ENCODE measurements around the gene WNT9A. TPM values are rescaled to one million over a fixed set of nuclear protein-coding genes. Genes with fewer than 3 reads are reported as not detected.

Gene WNT9A
- total and polyA plus RNA-seq, 9 of the 15 experiments (the other 6 are each of a cell fraction or from before 2014, with no cell fraction given): 0.04 to 0.17 (median 0.10) TPM; not detected in 4

DNA sequence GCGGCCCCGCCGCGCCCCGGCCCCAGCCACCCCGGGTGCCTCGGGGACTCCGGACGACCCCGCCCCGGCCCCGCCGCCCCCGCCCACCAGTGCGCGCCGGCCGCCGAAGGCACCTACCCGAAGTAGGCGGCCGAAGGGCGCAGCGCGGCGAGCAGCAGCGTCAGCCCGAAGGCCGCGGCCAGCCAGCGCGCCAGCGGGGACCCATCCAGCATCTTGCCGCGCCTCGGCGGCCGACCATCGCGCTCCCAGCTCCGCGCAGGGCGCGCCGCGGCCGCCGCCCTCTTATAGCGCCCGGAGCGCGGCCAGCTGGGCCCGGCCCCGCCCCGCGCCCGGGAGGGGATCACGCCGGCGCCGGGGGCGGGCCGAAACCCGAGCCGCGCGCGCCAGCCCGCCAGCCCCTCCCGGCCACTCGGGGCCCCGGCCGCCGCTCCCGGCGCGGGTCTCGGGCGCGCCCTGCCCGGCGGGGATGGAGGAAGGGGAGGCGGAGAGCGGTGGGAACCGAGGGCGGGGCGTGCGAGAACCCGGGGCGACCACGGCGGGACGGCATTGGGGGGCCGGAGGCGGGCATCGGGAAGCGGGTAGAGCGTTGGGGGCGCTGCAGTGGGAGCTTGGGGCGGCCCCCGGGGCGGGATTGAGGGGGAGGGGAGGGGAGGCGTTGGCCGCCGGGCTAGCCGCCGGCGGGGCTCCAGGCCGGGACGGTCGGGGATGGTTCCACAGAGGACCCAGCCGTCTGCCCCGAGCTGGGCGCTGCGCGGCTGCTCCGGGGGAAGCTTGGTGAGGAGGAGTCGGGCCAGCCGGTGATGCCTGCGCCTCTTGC lies at the start of gene WNT9A (continued):
- TF ChIP-seq, protein P1, sequence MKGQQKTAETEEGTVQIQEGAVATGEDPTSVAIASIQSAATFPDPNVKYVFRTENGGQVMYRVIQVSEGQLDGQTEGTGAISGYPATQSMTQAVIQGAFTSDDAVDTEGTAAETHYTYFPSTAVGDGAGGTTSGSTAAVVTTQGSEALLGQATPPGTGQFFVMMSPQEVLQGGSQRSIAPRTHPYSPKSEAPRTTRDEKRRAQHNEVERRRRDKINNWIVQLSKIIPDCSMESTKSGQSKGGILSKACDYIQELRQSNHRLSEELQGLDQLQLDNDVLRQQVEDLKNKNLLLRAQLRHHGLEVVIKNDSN (CRISPR knock-in tag; IDR thresholded peaks at IDR 0.05): no peak
- TF ChIP-seq, protein P2, sequence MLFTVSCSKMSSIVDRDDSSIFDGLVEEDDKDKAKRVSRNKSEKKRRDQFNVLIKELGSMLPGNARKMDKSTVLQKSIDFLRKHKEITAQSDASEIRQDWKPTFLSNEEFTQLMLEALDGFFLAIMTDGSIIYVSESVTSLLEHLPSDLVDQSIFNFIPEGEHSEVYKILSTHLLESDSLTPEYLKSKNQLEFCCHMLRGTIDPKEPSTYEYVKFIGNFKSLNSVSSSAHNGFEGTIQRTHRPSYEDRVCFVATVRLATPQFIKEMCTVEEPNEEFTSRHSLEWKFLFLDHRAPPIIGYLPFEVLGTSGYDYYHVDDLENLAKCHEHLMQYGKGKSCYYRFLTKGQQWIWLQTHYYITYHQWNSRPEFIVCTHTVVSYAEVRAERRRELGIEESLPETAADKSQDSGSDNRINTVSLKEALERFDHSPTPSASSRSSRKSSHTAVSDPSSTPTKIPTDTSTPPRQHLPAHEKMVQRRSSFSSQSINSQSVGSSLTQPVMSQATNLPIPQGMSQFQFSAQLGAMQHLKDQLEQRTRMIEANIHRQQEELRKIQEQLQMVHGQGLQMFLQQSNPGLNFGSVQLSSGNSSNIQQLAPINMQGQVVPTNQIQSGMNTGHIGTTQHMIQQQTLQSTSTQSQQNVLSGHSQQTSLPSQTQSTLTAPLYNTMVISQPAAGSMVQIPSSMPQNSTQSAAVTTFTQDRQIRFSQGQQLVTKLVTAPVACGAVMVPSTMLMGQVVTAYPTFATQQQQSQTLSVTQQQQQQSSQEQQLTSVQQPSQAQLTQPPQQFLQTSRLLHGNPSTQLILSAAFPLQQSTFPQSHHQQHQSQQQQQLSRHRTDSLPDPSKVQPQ (CRISPR knock-in tag; IDR thresholded peaks at IDR 0.05; ENCODE audit: borderline replicate concordance): no peak
- no peak for TF ChIP-seq TAF9B (IDR thresholded peaks at IDR 0.05; ENCODE audit: partially characterized antibody)

DNA sequence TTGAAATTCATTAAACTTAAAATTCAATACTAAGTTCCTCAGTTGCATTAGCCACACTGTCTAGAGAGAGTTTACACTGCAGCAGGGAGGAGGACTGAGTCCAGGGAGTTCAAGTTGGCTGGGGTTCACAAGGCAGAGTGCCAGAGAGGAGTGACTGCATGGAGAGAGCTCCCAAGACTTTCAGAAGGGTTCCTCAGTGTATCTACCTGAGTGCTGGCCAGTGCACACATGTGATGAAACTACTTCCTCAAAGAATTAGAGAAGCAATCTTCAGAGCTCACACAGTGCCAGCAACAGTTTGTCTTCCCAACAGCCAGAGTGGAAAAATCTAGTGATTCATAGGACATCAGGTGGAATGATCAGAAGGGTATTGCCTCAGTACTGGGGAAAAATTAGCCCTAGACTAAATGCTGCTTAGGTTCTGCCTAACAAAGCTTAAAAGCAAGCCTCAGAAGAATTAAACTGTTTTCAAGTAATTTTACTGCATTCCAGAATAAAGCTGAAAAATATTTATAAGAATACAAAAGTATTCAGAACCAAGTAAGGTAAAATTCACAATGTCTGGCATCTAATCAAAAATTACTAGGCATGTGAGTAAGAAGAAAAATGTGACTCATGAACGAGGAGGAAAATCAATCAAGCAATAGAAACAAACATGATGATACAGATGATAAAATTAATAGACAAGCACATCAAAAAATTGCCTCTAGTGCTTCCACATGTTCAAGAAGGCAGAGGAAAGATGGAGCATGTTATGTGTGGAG lies 48.6 kb upstream of the WNT9A start:
- BruUV-seq (replicated peaks): no TSS peak
- DNase-seq (ENCODE audit: extremely low read depth in 1 of 4, low spot score in 3 of 4): no peak
- Histone ChIP-seq H2AFZ (ENCODE audit: low read depth, low read length) (no peak overlapping the region), H3K4me2 (ENCODE audit: insufficient read depth, low read length) (no peak overlapping the region), H3K9me3 (replicated peaks; ENCODE audit: control insufficient read depth, insufficient read depth, low read depth, low read length) (peaks cover 3% of the 10 kb centered on the region; the same call in 1 of the 2 replicates), H3K9ac (ENCODE audit: insufficient read depth in 1 of 2, low read depth in 2 of 2, low read length in 2 of 2) (no peak overlapping the region), H3K27me3 (ENCODE audit: control insufficient read depth in 2 of 2, insufficient read depth in 2 of 2, low read length in 2 of 2) (peaks cover 5 to 30% of the 10 kb centered on the region in 2 experiments; a peak in 4 of 5 replicates), H3K4me3 (no peak overlapping the region), H3K27ac (ENCODE audit: extremely low read depth, low read depth, low read length) (no peak overlapping the region), H3K79me2 (ENCODE audit: control insufficient read depth, insufficient read depth, low read length) (no peaks in the 10 kb centered on the region), H3K9me1 (ENCODE audit: control insufficient read depth, insufficient read depth, low read length) (no peaks in the 10 kb centered on the region), H3K36me3 (ENCODE audit: control insufficient read depth, insufficient read depth, low read length) (no peaks in the 10 kb centered on the region), H4K20me1 (replicated peaks; ENCODE audit: control insufficient read depth, insufficient read depth, low read length) (no peaks in the 10 kb centered on the region), H3K4me1 (replicated peaks in 1 of 2; ENCODE audit: control insufficient read depth in 2 of 2, insufficient read depth in 2 of 2, low read length in 2 of 2) (no peaks in the 10 kb centered on the region; a peak in 1 of 5 replicates)
- ChIA-PET POLR2A (no interaction called here), CTCF (ENCODE audit: low intra/inter-chr PET ratio) (no interaction called here)
- in situ Hi-C loops (cut with MboI) (no loop called here), intact Hi-C loops (cut with micrococcal nuclease) (loop anchor here (5.0 kb wide), 1 partner anchor 521 kb away; no protein-coding TSS in a partner anchor)
- ATAC-seq: no peak
- WGBS (ENCODE audit: insufficient coverage, low coverage, missing lambda C conversion rate): 9% methylated on average over 1 of the region's 1 CpG
- no peak for TF ChIP-seq ZNF165 (CRISPR knock-in tag; IDR thresholded peaks at IDR 0.05; ENCODE audit: borderline replicate concordance)
- no peak for TF ChIP-seq PTBP1 (IDR thresholded peaks at IDR 0.05; ENCODE audit: low read depth, low read length)
- no peak for TF ChIP-seq NR0B1 (IDR thresholded peaks at IDR 0.05; ENCODE audit: partially characterized antibody)
- TF ChIP-seq ETV6 (IDR thresholded peaks at IDR 0.05; ENCODE audit: borderline replicate concordance in 1 of 2, low read depth in 2 of 2, low read length in 1 of 2): no peak
- TF ChIP-seq ETV6 (CRISPR knock-in tag; IDR thresholded peaks at IDR 0.05; ENCODE audit: borderline replicate concordance): no peak
- no peak for TF ChIP-seq SLC30A9 (CRISPR knock-in tag; IDR thresholded peaks at IDR 0.05)
- TF ChIP-seq ZNF561 (CRISPR knock-in tag; conservative IDR thresholded peaks at IDR 0.05): no peak
- no peak for TF ChIP-seq RAD51 (IDR thresholded peaks at IDR 0.05; ENCODE audit: borderline replicate concordance, low read depth)
- no peak for TF ChIP-seq HDGF (IDR thresholded peaks at IDR 0.05)
- FAIRE-seq: no peak
